IPS-11a (cell line): ENCODE measurements around the gene NEUROD1.
A peak's percentile ranks its signal among the peaks of the same experiment; 100 is the strongest.

ENCODE experiments used
- H3K4me3 ChIP-seq: one replicate; pipeline ENCODE4 v1.5.1; 2013; ENCODE audit warnings: low read depth, low read length, control low read depth

The NEUROD1 gene

GRCh38 chr2:181680937-181681811 lies 857 bp upstream of the NEUROD1 start:
- H3K4me3 ChIP-seq: no peak overlapping the region

DNA sequence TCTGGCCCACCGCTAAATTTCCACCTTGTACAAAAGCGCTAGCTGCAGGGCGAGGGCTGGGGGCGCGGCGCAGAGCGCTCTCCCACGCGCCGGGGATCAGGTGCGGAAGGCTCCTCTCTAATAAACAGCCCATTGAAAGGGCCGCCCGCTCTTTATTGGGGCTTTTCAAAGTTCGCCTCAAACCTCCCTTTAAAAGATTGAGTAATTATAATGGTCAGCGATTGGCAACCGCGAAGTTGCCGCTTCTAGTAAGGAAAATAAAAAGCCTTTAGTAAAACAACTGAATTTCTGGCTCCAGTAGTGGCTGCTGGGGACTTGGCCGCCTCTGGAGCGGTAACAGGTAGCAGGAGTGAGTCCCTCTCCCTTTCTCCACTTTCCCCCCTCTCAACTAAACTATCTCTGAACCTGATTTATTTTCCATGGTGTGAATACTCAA lies 755 bp downstream of the NEUROD1 start:
- H3K4me3 ChIP-seq: no peak overlapping the region

DNA sequence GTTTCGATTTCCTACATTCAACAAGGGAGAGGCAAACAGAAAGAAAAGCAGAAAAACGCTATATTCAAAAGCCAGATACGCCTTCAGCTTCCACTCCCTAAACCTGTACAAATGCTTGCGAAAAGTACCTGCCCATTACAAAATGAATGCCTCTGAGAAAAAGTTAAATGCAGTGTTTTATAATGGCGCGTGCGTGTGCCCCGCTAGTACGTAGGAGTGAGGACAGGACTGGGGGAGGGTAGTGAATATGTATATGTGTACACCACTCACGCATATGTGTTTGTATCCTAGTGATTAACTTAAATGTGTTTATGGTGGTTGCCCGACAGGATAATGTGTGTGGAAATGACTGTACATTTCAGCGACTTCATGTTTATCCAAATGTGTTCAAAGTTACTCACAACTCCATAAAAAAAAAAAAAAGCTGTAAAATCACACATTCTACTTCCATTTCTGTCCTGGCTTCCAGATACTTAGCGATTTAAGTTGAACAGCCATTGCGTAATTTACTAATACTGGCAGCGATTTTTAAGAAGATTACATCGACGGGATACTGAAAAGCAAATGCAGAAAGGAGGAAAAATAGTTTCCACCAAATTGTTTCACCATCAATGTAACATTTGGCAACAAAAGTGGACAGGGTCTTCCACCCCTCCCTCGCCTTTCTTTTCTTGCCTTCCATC lies 1.3 kb downstream of the NEUROD1 start:
- H3K4me3 ChIP-seq: no peak overlapping the region

- no peak overlapping the region for H3K4me3 ChIP-seq
These were observed 2.3 kb downstream of the NEUROD1 start for GRCh38 chr2:181677912-181678586.

DNA sequence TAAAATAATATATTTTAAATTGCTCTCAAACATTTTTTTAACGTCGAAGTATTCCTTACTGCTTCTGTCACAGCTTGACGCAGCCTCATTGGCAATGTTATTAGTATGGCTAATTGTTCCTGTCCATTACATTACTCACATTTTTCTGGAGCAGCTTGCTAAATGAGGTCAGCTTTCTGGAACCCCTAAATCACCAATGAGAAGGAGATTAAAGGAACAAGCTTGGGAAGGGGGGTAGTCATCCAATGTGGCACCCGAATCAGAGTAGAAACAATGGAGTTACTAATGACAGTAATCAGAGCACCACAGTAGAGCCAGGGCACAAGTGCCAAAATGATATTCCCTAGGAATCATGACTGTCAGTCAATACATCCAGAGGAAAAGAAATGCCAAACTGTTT lies 5.1 kb downstream of the NEUROD1 start:
- H3K4me3 ChIP-seq: no peak overlapping the region

DNA sequence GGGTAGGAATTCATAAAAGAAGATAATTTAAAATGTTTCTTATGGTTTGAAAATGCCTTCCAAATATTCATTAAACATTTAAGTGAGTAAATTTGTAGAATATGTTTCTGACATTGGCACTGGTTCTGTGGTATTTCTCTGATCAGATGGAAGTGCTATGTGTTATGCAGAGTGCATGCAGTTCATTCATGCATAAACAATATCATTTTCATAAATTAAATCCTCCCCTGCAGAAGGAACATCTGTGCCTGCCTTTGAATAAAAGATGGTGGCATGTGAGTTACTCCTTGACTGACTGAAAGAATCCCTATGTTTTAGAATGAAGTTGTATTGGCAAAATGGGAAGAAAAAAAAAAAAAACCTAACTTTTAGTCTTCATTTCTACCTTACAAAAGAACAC lies 5.9 kb downstream of the NEUROD1 start:
- H3K4me3 ChIP-seq: no peak overlapping the region

DNA sequence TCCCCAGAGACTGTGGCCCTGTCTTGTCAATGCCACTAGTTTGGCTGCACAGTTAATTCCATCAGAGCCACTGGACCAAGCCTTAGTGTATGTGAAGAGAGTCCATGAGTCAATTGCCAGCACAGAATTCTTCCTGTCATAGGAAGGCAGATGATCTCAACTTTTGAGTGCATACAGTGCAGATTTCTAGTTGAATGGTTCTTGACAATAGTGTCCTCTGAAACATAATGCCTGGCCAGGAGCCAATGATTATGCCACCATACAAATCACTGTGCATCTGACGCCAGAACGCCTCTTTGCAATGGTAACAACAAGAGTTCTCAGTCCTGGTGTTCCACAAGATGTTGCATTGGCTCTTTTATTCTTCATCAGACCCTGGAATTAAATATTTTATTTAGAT lies 7.1 kb downstream of the NEUROD1 start:
- H3K4me3 ChIP-seq: no peak overlapping the region

GRCh38 chr2:181672255-181673008 lies 7.9 kb downstream of the NEUROD1 start:
- H3K4me3 ChIP-seq: no peak overlapping the region

DNA sequence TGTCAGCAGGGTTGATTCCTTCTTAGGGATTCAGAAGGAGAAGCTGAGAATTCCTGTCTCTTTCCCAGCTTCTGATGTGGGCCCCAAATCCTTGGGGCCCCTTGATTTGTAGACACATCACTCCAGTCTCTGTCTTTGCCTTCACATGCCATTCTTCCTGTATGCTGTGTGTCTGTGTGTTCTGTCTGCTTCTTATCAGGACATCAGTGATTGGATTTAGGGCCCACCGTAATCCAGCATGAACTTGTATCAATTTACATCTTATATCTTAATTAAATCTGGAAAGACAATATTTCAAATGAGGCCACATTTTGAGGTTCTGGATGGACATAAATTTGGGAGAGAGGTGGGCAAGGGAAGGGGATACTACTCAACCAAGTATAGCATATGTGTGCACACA lies 9.7 kb downstream of the NEUROD1 start:
- H3K4me3 ChIP-seq: no peak overlapping the region

GRCh38 chr2:181667234-181667633 lies 13.1 kb downstream of the NEUROD1 start:
- H3K4me3 ChIP-seq: no peak overlapping the region

- no peak overlapping the region for H3K4me3 ChIP-seq
These were observed 18.0 kb downstream of the NEUROD1 start for GRCh38 chr2:181662287-181662686.

GRCh38 chr2:181660181-181660580 lies 20.1 kb downstream of the NEUROD1 start:
- H3K4me3 ChIP-seq: no peak overlapping the region

GRCh38 chr2:181658444-181658843 lies 21.9 kb downstream of the NEUROD1 start:
- no peak overlapping the region for H3K4me3 ChIP-seq

DNA sequence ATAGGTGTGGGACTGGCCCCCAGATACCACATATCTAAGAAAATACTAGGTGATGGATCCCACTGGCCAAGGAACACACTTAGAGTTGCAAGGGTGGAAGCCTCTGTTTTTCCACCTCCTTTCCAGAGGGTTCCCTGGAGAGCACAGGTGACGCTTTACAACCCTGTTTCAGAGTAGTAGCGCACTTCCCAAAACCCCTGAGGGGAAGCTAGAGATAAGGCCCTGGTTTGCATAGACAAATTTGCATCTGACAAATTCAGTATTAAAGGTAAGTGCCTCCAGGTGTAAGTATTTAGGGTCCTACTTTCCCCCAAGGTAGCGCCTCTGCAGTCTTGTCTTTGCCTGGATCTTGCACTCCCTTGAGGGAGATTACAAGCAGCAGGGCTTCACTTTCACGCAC lies 22.9 kb downstream of the NEUROD1 start:
- peak overlapping the region; percentile 53 for H3K4me3 ChIP-seq

DNA sequence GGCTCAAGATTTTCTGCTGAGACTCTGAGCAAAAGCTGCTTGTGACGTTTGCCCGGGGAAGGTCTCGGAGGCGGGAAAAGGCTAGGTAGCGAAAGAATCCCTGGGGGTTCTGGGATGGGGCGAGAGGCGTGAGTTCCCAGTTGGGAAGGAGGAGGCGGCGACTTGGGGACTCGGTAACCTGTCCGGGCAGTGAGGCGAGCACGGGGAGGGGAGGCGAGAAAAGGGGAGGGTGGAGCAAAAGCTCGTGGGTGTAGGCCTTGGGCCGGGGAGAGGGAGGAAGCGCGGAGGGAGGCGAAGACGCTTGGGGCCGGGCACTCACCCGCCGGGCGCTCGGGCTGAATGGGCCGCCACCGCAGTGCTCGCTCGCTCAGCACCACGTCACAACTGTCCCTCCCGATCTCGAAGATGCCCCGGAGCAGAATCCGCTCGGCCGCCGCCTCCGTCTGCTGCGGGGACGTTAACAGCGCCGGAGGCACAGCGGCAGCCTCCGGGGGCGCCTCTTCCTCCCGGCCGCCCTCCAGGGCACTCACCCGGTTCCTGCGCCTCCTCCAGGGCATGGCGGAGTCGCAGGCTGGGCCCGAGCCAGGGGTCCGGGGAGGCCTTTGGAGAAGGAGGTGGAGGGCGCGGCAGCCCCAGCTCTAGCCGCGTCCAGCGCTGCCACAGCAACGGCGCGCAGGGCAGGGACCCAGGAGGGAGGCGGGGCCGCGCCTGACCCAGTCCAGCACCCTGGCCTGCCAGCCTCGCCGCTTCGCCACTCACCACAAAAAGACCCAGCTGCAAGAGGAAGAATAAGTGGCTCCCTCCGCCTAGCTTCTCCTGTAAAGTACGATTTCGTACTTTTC lies 23.6 kb downstream of the NEUROD1 start, which contains the start of gene CERKL:
CERKL (minus strand) TSS at position 656 of the 842 bp plus-strand sequence; CDS start at position 557, 99 bp downstream.
- H3K4me3 ChIP-seq: peak within 1 kb of the TSS; percentile 53

DNA sequence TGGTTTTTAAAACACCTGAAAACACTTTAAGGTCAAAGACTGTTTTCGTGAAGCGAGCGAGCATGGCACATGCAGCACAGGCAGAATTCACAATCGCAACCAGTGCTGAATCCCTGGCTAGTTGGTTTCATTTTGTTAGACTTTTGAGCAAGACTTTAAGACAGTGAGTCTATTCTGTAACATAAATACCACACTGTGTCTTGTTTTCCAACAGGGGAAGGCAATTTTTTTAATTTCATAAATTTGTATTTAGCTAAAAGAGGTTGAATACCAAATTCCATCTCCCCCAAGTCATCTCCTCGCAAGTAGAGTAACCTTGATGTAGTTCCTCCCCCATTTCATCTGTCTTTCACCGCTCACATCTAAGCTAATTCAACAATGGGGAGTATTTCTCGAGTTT lies 24.8 kb downstream of the NEUROD1 start:
- no peak overlapping the region for H3K4me3 ChIP-seq

GRCh38 chr2:181649436-181649979 lies 30.8 kb downstream of the NEUROD1 start:
- no peak overlapping the region for H3K4me3 ChIP-seq

- H3K4me3 ChIP-seq: no peak overlapping the region
These were observed 31.7 kb downstream of the NEUROD1 start for GRCh38 chr2:181648478-181649155.

GRCh38 chr2:181646415-181646987 lies 33.8 kb downstream of the NEUROD1 start:
- no peak overlapping the region for H3K4me3 ChIP-seq
